ENCODE measurements around the gene PIERCE2.

DNA sequence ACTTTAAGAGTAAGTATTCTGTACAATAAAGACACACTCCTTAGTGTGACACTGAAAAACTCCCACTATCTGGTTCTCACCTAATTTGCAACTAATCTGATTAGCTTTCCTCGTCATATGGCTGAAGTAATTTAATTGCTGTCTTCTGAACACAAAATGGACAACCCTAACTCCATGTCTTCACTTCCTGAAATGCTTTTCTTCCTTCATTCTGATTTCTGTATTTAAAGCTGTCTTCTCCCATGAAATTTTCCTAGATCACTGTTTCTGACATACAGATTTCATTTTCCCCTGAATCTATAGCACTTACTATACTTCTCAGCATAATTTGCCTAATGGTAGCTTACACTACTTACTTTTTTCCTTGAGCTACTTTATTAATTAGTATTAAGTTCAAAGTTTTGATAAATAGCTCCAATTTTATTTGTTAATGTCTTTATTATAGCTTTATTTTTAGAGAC lies 6.5 kb upstream of the PIERCE2 start:
- TF ChIP-seq, protein P1, sequence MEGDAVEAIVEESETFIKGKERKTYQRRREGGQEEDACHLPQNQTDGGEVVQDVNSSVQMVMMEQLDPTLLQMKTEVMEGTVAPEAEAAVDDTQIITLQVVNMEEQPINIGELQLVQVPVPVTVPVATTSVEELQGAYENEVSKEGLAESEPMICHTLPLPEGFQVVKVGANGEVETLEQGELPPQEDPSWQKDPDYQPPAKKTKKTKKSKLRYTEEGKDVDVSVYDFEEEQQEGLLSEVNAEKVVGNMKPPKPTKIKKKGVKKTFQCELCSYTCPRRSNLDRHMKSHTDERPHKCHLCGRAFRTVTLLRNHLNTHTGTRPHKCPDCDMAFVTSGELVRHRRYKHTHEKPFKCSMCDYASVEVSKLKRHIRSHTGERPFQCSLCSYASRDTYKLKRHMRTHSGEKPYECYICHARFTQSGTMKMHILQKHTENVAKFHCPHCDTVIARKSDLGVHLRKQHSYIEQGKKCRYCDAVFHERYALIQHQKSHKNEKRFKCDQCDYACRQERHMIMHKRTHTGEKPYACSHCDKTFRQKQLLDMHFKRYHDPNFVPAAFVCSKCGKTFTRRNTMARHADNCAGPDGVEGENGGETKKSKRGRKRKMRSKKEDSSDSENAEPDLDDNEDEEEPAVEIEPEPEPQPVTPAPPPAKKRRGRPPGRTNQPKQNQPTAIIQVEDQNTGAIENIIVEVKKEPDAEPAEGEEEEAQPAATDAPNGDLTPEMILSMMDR (conservative IDR thresholded peaks at IDR 0.05): no peak
- no peak for TF ChIP-seq EZH2 (IDR thresholded peaks at IDR 0.05; ENCODE audit: low read depth)

Data from PC-9 (cell line).